HCT116 (cell line): ENCODE data around the gene AUTS2.

Experiments used
- CTCF ChIP-seq, 3 experiments: fragments of 200-600 bp in 1 of 3; sonication (generic) in 1 of 3; IDR thresholded peaks in 2 of 3; conservative IDR thresholded peaks in 1 of 3; 2 replicates each; pipeline ENCODE4 v1.5.1; 2012 to 2017; ENCODE audit warnings: low read depth in 2 of 3, low read length in 2 of 3, antibody characterized with exemption in 1 of 3, borderline replicate concordance in 1 of 3, control low read depth in 1 of 3, mild to moderate bottlenecking in 1 of 3, mixed read lengths in 1 of 3, mixed run types in 1 of 3, moderate library complexity in 1 of 3; ENCODE audit not compliant: insufficient read depth in 1 of 3
- RAD21 ChIP-seq: IDR thresholded peaks from 2 replicates; pipeline ENCODE4 v1.6.1; 2012; ENCODE audit warnings: low read depth, mild to moderate bottlenecking
- SIN3A ChIP-seq: IDR thresholded peaks from 2 replicates; pipeline ENCODE4 v1.6.1; 2012; ENCODE audit warnings: low read depth
- SP1 ChIP-seq: IDR thresholded peaks from 2 replicates; pipeline ENCODE4 v1.6.1; 2012; ENCODE audit warnings: low read depth
- ZNF274 ChIP-seq: fragments of 200-500 bp; sonication (Bioruptor generic); IDR thresholded peaks from 2 replicates; pipeline ENCODE4 v1.6.1; 2014; ENCODE audit warnings: mild to moderate bottlenecking, low read depth, low read length, inconsistent platforms

GRCh38 chr7:69653806-69654205, 55.5 kb downstream of the AUTS2 start:
- TF ChIP-seq CTCF (IDR thresholded peaks at IDR 0.05 in 2 of 3, conservative IDR thresholded peaks at IDR 0.05 in 1 of 3; ENCODE audit: borderline replicate concordance in 1 of 3, insufficient read depth in 1 of 3, low read depth in 2 of 3, low read length in 2 of 3) (no peak), SP1 (no peak), RAD21 (no peak), SIN3A (no peak), ZNF274 (no peak)
